Suprapubic skin (tissue), 4 donors: ENCODE data around the gene GPSM1. TPM values are rescaled to one million over a fixed set of nuclear protein-coding genes. Genes with fewer than 3 reads are reported as not detected.

Source experiments
- DNase-seq, 2 donors: peaks; one replicate each; pipeline ENCODE4 v3.0.0-alpha.2; 2019; ENCODE audit warnings: low spot score in 2 of 2
- H3K27ac ChIP-seq: fragments of 200-600 bp; sonication (generic); one replicate; pipeline ENCODE4 v1.5.1; 2019
- H3K27me3 ChIP-seq: fragments of 200-600 bp; sonication (generic); one replicate; pipeline ENCODE4 v1.5.1; 2019
- H3K36me3 ChIP-seq: fragments of 200-600 bp; sonication (generic); one replicate; pipeline ENCODE4 v1.5.1; 2019
- H3K4me1 ChIP-seq: fragments of 200-600 bp; sonication (generic); one replicate; pipeline ENCODE4 v1.5.1; 2019
- H3K4me3 ChIP-seq: fragments of 200-600 bp; sonication (generic); one replicate; pipeline ENCODE4 v1.5.1; 2019; ENCODE audit warnings: mild to moderate bottlenecking
- H3K9me3 ChIP-seq: fragments of 200-600 bp; sonication (generic); one replicate; pipeline ENCODE4 v1.5.1; 2019
- EP300 ChIP-seq: sonication (generic); formaldehyde crosslinking; IDR thresholded peaks from one replicate; pipeline ENCODE4 v1.6.1; 2017; ENCODE audit warnings: antibody characterized with exemption
- POLR2A ChIP-seq, 2 donors: fragments of 450-650 bp; IDR thresholded peaks; one replicate each; pipeline ENCODE4 v1.6.1; 2017; ENCODE audit warnings: antibody characterized with exemption in 2 of 2, mild to moderate bottlenecking in 2 of 2, moderate library complexity in 2 of 2
- POLR2AphosphoS5 ChIP-seq, 3 donors: sonication (generic); formaldehyde crosslinking; IDR thresholded peaks; one replicate each; pipeline ENCODE4 v1.6.1; 2017; ENCODE audit warnings: antibody characterized with exemption in 3 of 3
- WGBS: methylation state at CpG from one replicate; pipeline ENCODE4 v1.1.5; 2018; 5-methylcytosine and 5-hydroxymethylcytosine counted together
- total RNA-seq, 4 donors: library from RNA; depleted of rRNA; stranded (reverse); fragments of >200 nt; gene quantifications; one replicate each; pipeline ENCODE4 v1.1.0, GENCODE V29; 2016
- TF ChIP-seq, protein P1 (sequence below), 2 donors: fragments of 200-600 bp in 1 of 2; fragments of 450-650 bp in 1 of 2; sonication (generic) in 1 of 2; IDR thresholded peaks; one replicate each; pipeline ENCODE4 v1.5.1; 2016 to 2019; ENCODE audit warnings: antibody characterized with exemption in 2 of 2, mild to moderate bottlenecking in 1 of 2, moderate library complexity in 1 of 2

Gene GPSM1
- total RNA-seq, 4 donors from 2014 or later, result 11.5 to 14.6 (median 13.7) TPM

DNA sequence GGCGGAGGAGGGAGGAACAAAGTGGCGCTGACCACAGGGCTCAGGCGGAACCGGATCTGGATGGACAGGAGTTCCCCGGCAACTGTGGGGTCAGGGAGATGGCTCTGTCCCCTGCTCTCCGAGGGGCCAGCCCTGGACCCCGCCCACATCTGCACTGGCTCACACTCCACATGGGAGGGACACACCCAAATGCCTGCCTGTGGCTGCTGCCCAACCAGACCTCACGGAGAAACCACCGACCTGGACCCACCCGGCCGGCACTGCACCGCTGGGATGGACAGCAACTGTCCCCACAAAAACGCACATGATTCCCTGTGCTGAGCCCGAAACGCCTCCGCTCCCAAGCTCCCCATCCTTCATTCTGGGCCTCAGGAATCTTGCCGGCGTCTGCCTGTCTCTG lies 28.2 kb upstream of the GPSM1 start:
- Histone ChIP-seq H3K4me1 (peaks cover 17% of the 10 kb centered on the region), H3K27me3 (peaks cover 36% of the 10 kb centered on the region), H3K27ac (no peak overlapping the region), H3K4me3 (no peak overlapping the region), H3K36me3 (no peaks in the 10 kb centered on the region), H3K9me3 (no peaks in the 10 kb centered on the region)
- 92% methylated on average over 6 of the region's 18 CpGs for WGBS
- DNase-seq, result no peak
- TF ChIP-seq POLR2AphosphoS5 (IDR thresholded peaks at IDR 0.05) (no peak), EP300 (no peak), POLR2A (IDR thresholded peaks at IDR 0.05) (no peak)
- TF ChIP-seq, protein P1, sequence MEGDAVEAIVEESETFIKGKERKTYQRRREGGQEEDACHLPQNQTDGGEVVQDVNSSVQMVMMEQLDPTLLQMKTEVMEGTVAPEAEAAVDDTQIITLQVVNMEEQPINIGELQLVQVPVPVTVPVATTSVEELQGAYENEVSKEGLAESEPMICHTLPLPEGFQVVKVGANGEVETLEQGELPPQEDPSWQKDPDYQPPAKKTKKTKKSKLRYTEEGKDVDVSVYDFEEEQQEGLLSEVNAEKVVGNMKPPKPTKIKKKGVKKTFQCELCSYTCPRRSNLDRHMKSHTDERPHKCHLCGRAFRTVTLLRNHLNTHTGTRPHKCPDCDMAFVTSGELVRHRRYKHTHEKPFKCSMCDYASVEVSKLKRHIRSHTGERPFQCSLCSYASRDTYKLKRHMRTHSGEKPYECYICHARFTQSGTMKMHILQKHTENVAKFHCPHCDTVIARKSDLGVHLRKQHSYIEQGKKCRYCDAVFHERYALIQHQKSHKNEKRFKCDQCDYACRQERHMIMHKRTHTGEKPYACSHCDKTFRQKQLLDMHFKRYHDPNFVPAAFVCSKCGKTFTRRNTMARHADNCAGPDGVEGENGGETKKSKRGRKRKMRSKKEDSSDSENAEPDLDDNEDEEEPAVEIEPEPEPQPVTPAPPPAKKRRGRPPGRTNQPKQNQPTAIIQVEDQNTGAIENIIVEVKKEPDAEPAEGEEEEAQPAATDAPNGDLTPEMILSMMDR (IDR thresholded peaks at IDR 0.05), result no peak

DNA sequence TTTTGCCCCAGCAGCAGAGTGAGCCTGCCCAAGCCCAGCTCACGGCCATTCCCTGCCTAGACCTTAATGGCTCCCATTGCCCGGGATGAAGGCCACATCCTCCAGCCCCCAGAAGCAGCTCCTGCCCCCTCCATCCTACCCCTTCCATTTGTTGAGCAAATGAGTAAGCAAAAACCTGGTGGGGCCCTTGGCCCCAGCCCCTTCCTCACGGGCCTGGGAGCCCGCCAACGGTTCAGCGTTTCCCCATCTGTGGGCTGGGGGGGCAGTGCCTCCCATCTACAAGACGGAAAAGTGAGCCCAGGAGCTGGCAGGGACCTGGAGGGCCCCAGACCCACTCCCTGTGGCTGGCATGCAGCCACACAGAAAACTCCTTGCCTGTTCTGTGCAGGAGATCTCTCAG lies 27.8 kb upstream of the GPSM1 start:
- DNase-seq, result no peak
- Histone ChIP-seq H3K4me1 (peaks cover 17% of the 10 kb centered on the region), H3K36me3 (no peaks in the 10 kb centered on the region), H3K9me3 (no peaks in the 10 kb centered on the region), H3K27me3 (peaks cover 38% of the 10 kb centered on the region), H3K4me3 (no peak overlapping the region), H3K27ac (no peak overlapping the region)
- WGBS, result 50% methylated on average over 2 of the region's 7 CpGs
- TF ChIP-seq POLR2AphosphoS5 (IDR thresholded peaks at IDR 0.05) (no peak), EP300 (no peak), POLR2A (IDR thresholded peaks at IDR 0.05) (no peak)
- TF ChIP-seq, protein P1 (IDR thresholded peaks at IDR 0.05), result no peak

DNA sequence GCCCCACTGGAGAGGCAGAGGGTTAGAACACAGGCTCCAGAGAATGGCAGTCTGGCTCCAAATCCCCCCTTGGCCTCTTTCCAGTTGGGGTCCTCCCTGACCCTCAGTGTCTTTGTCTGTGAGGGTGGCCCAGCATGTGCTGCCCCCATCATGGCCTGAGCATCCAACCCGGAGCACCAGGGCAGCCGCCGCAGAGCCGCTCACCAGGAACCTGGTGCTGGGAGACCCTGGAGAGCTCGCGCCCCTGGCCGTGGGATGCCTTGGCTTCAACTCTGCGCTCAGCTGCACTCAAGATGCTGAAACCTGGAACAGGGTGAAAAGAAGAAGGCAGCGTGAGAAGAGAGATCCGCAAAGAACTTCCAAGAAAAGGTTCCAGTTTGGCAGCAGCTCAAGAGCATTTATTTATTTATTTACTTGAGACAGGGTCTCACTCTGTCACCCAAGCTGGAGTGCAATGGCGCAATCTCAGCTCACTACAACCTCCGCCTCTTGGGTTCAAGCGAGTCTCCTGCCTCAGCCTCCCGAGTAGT lies 27.3 kb upstream of the GPSM1 start:
- Histone ChIP-seq H3K27ac (no peak overlapping the region), H3K36me3 (no peaks in the 10 kb centered on the region), H3K27me3 (peaks cover 44% of the 10 kb centered on the region), H3K4me3 (no peak overlapping the region), H3K4me1 (peaks cover 17% of the 10 kb centered on the region), H3K9me3 (no peaks in the 10 kb centered on the region)
- TF ChIP-seq EP300 (no peak), POLR2A (IDR thresholded peaks at IDR 0.05) (no peak), POLR2AphosphoS5 (IDR thresholded peaks at IDR 0.05) (no peak)
- TF ChIP-seq, protein P1 (IDR thresholded peaks at IDR 0.05), result no peak
- DNase-seq, result no peak
- WGBS, result 64% methylated on average over 14 of the region's 14 CpGs

DNA sequence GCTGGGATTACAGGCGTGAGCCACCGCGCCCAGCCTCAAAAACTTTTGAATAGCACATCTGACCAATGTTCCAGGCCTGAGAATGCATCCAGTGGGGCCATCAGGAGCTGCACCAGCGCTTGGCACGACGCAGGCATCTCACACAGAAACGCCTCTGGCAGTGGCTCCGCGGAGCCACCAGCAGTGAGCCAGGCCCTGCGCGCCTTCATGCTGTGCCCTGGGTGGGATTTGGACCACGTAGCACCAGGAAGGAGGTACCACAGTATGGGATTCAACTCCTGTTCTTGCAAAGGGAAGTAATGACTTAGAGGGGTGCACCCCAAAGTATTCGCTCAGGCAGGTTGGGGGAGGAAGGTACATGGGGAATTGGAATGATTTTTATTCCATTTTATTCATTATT lies 26.5 kb upstream of the GPSM1 start:
- TF ChIP-seq POLR2AphosphoS5 (IDR thresholded peaks at IDR 0.05), result no peak
- no peak for TF ChIP-seq POLR2A (IDR thresholded peaks at IDR 0.05)
- no peak for TF ChIP-seq EP300
- TF ChIP-seq, protein P1 (IDR thresholded peaks at IDR 0.05), result no peak
- no peak for DNase-seq
- H3K4me1 ChIP-seq, result peaks cover 17% of the 10 kb centered on the region
- H3K4me3 ChIP-seq, result no peak overlapping the region
- 87% methylated on average over 13 of the region's 13 CpGs for whole genome bisulfite sequencing
- H3K9me3 ChIP-seq, result no peaks in the 10 kb centered on the region
- H3K27ac ChIP-seq, result no peak overlapping the region
- H3K27me3 ChIP-seq, result peaks cover 48% of the 10 kb centered on the region
- H3K36me3 ChIP-seq, result no peaks in the 10 kb centered on the region

DNA sequence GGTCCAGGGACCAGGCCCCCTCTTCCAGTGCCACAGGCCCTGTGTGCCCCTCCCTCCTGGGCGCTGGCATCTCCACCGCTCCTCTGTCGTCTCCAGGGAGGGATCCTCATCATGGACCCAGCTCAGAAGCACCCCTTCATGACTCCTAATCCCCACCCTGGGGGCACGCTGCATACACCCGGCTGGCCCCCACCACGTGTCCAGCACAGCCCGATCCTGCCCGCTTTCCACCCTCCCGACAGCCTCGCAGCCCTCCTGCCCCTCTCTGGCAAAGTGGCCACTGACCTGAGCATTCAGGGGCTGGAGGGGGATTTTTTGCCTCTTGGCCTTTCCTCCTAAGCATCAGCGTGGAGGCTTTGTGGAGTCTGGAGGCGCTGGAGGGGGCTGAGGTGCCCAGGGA lies 24.8 kb upstream of the GPSM1 start:
- no peaks in the 10 kb centered on the region for H3K9me3 ChIP-seq
- no peak for TF ChIP-seq POLR2AphosphoS5 (IDR thresholded peaks at IDR 0.05)
- TF ChIP-seq POLR2A (IDR thresholded peaks at IDR 0.05), result no peak
- TF ChIP-seq, protein P1 (IDR thresholded peaks at IDR 0.05), result no peak
- no peak for TF ChIP-seq EP300
- no peak for DNase-seq
- no peak overlapping the region for H3K27ac ChIP-seq
- H3K36me3 ChIP-seq, result no peaks in the 10 kb centered on the region
- no peak overlapping the region for H3K4me3 ChIP-seq
- peaks cover 3% of the 10 kb centered on the region for H3K4me1 ChIP-seq
- WGBS, result 70% methylated on average over 11 of the region's 12 CpGs
- H3K27me3 ChIP-seq, result peaks cover 46% of the 10 kb centered on the region
